Stimulated activated CD8-positive, alpha-beta memory T cell treated with anti-CD3 and anti-CD28 coated beads, Interleukin-7, amount 100 ng/mL, for 1 hour (primary cell): ENCODE results near the gene ATP2B2.
"Not testable (repeated sequence)": the region's sequence is repeated elsewhere in the genome, so short reads cannot be mapped to it uniquely, and the experiment has no call there.

Experiments
- DNase-seq, 2 donors: peaks; one replicate each; pipeline ENCODE4 v3.0.0-alpha.2; 2020; ENCODE audit warnings: low read depth in 2 of 2

The ATP2B2 gene

GRCh38 chr3:10384541-10385360, 120.6 kb downstream of the ATP2B2 start:
- DNase-seq = no peak

GRCh38 chr3:10383850-10384248, 121.5 kb downstream of the ATP2B2 start:
- no peak for DNase-seq

GRCh38 chr3:10382892-10383849, 122.2 kb downstream of the ATP2B2 start:
- DNase-seq = no peak

- DNase-seq = not testable (repeated sequence)
These were observed 122.9 kb downstream of the ATP2B2 start for GRCh38 chr3:10382445-10382844.

- no peak for DNase-seq
These were observed 124.0 kb downstream of the ATP2B2 start for GRCh38 chr3:10381336-10381735.

GRCh38 chr3:10380906-10381305, 124.5 kb downstream of the ATP2B2 start:
- no peak for DNase-seq

GRCh38 chr3:10379961-10380360, 125.4 kb downstream of the ATP2B2 start:
- DNase-seq = no peak

GRCh38 chr3:10379161-10379560, 126.2 kb downstream of the ATP2B2 start:
- no peak for DNase-seq

GRCh38 chr3:10378742-10379141, 126.6 kb downstream of the ATP2B2 start:
- DNase-seq = no peak

- no peak for DNase-seq
These were observed 127.1 kb downstream of the ATP2B2 start for GRCh38 chr3:10378246-10378645.

- no peak for DNase-seq
These were observed 128.1 kb downstream of the ATP2B2 start for GRCh38 chr3:10377148-10377725.

- no peak for DNase-seq
These were observed 129.0 kb downstream of the ATP2B2 start for GRCh38 chr3:10376353-10376752.

GRCh38 chr3:10375296-10376053, 129.9 kb downstream of the ATP2B2 start:
- DNase-seq = no peak

- DNase-seq = no peak
These were observed 131.1 kb downstream of the ATP2B2 start for GRCh38 chr3:10374311-10374710.

- DNase-seq = no peak
These were observed 131.6 kb downstream of the ATP2B2 start for GRCh38 chr3:10373686-10374261.

GRCh38 chr3:10371789-10372188, 133.6 kb downstream of the ATP2B2 start:
- DNase-seq = no peak

- DNase-seq = no peak
These were observed 134.2 kb downstream of the ATP2B2 start for GRCh38 chr3:10371167-10371566.

- DNase-seq = no peak
These were observed 135.0 kb downstream of the ATP2B2 start for GRCh38 chr3:10370429-10370828.

- no peak for DNase-seq
These were observed 136.9 kb downstream of the ATP2B2 start for GRCh38 chr3:10368512-10368911.

- DNase-seq = no peak
These were observed 137.9 kb downstream of the ATP2B2 start for GRCh38 chr3:10367506-10367905.

GRCh38 chr3:10366651-10367101, 138.7 kb downstream of the ATP2B2 start:
- no peak for DNase-seq
